ENCODE data around the gene JUNB. TPM values are rescaled to one million over a fixed set of nuclear protein-coding genes. Genes with fewer than 3 reads are reported as not detected.

The JUNB gene
- total and polyA plus RNA-seq, 2 of the 8 experiments (the other 6 are each of a cell fraction or from before 2014, with no cell fraction given): 7.4 to 10.0 TPM

DNA sequence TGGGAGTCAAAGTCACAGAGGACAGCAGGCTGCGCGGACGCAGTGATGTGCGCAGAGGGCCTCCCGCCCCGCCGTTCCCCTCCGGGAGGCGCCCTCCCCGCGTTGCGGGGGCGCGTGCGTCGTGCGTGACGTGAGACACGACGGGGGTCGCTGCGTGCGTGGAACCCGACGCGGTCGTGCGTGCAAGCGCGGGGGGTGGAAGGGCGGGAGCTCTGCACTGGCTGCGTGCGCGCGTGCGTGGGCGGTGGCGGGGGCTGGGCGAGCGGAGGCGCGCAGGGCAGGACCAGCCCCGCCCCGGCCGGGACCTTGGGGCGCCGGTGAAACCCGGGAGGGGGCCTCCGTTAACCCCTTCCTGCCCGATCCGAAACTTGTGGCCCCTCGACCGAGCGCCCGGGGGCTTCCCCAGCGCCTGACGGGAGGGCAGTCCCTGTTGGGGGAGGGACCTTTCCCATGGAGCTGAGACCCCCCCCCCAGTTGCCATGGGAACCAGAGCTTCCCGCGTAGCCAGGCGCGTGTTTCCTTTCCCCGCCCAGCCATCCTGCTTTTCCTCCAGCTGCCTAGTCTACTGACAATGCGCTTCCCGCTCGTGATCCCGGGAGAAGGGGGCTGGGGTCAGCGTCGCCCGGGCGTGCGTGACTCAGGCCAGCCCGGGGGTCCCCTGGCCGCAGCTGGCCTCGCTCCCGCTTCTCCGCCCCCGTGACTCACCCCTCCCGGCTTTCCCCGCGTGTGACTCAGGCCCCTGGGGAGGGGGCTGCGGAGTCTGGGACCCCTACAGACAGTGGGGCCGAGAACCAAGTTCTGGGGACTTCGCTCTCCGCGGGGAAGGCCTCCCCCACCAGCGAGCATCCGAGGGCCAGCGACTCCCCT lies 8.6 kb upstream of the JUNB start (continued):
- TF ChIP-seq CHD7 (IDR thresholded peaks at IDR 0.05; ENCODE audit: insufficient replicate concordance, low read length): no peak
- 0 out of 2 replicates have a peak, but pooled peaks have one; percentile 6 for TF ChIP-seq SP1 (IDR thresholded peaks at IDR 0.05; ENCODE audit: low read depth, low read length)
- no peak for TF ChIP-seq TBP (IDR thresholded peaks at IDR 0.05; ENCODE audit: low read depth, low read length)
- no peak for TF ChIP-seq USF2 (IDR thresholded peaks at IDR 0.05; ENCODE audit: low read length)
- TF ChIP-seq E2F6 (IDR thresholded peaks at IDR 0.05): peak; percentile 65
- no peak for TF ChIP-seq RXRA (IDR thresholded peaks at IDR 0.05; ENCODE audit: insufficient read depth, low read depth, low read length)
- peak; percentile 62; the same call in 1 of the 2 replicates for TF ChIP-seq SUZ12 (IDR thresholded peaks at IDR 0.05; ENCODE audit: low read length)
- no peak for TF ChIP-seq POLR2A (IDR thresholded peaks at IDR 0.05; ENCODE audit: control extremely low read depth in 1 of 2, low read depth in 2 of 2, low read length in 2 of 2)
